DND-41 (cell line): Measurements from ENCODE around the gene MARS2.

ENCODE experiments used
- ATAC-seq: fragments of 200-7000 bp; cut with Tn5 transposase; 3 replicates; pipeline ENCODE4 v1.9.1; 2021; ENCODE audit warnings: low read depth; ENCODE audit not compliant: insufficient read depth
- DNase-seq: peaks from one replicate; pipeline ENCODE4 v3.0.0-alpha.2; 2020
- H2AFZ ChIP-seq: 2 replicates; pipeline ENCODE4 v1.6.0; 2012; ENCODE audit warnings: low read depth, low read length
- H3K27ac ChIP-seq: 2 replicates; pipeline ENCODE4 v1.5.1; 2012; ENCODE audit warnings: low read length, inconsistent platforms
- H3K27me3 ChIP-seq: fragments of 200-600 bp; sonication (generic); 2 replicates; pipeline ENCODE4 v1.6.0; 2012; ENCODE audit warnings: low read length, mild to moderate bottlenecking, inconsistent platforms; ENCODE audit not compliant: insufficient read depth, poor library complexity
- H3K36me3 ChIP-seq: 2 replicates; pipeline ENCODE4 v1.5.1; 2012; ENCODE audit warnings: low read length, inconsistent platforms; ENCODE audit not compliant: insufficient read depth
- H3K4me1 ChIP-seq: 2 replicates; pipeline ENCODE4 v1.5.1; 2012; ENCODE audit warnings: mild to moderate bottlenecking, low read length; ENCODE audit not compliant: insufficient read depth
- H3K4me2 ChIP-seq: 2 replicates; pipeline ENCODE4 v1.6.0; 2012; ENCODE audit warnings: mild to moderate bottlenecking, moderate library complexity, low read length, inconsistent platforms; ENCODE audit not compliant: insufficient read depth
- H3K4me3 ChIP-seq, 2 experiments: fragments of 200-600 bp in 1 of 2; shearing (Covaris generic) in 1 of 2; 2 replicates each; pipeline ENCODE4 v1.5.1; 2012 to 2016; ENCODE audit warnings: inconsistent platforms in 2 of 2, low read length in 2 of 2, mild to moderate bottlenecking in 2 of 2, low read depth in 1 of 2, moderate library complexity in 1 of 2
- H3K79me2 ChIP-seq: 2 replicates; pipeline ENCODE4 v1.6.0; 2012; ENCODE audit warnings: low read length, inconsistent platforms; ENCODE audit not compliant: insufficient read depth
- H3K9ac ChIP-seq: 2 replicates; pipeline ENCODE4 v1.6.0; 2012; ENCODE audit warnings: low read depth, mild to moderate bottlenecking, inconsistent platforms, low read length, moderate library complexity
- H3K9me3 ChIP-seq: 2 replicates; pipeline ENCODE4 v1.5.1; 2012; ENCODE audit warnings: low read length, moderate library complexity, mild to moderate bottlenecking, inconsistent platforms; ENCODE audit not compliant: insufficient read depth, severe bottlenecking
- H4K20me1 ChIP-seq: 2 replicates; pipeline ENCODE4 v1.6.0; 2012; ENCODE audit warnings: low read length; ENCODE audit not compliant: insufficient read depth
- CTCF ChIP-seq: IDR thresholded peaks from 2 replicates; pipeline ENCODE4 v1.5.1; 2012; ENCODE audit warnings: borderline replicate concordance, low read length, moderate library complexity, mild to moderate bottlenecking; ENCODE audit not compliant: poor library complexity, severe bottlenecking; ENCODE audit errors: extremely low read depth
- EZH2 ChIP-seq: IDR thresholded peaks from 3 replicates; pipeline ENCODE4 v1.6.1; 2012; ENCODE audit warnings: borderline replicate concordance, low read depth, mild to moderate bottlenecking, moderate library complexity, low read length, inconsistent platforms; ENCODE audit not compliant: severe bottlenecking

Gene MARS2

GRCh38 chr2:197705121-197705911 lies at the start of gene MARS2:
MARS2 (plus strand) TSS chr2:197705369; CDS start chr2:197705406, 37 bp downstream.
- Histone ChIP-seq H2AFZ (peak within 1 kb of the TSS; percentile 97), H3K4me3 (peak within 1 kb of the TSS; percentile 86 to 95), H4K20me1 (peaks cover 39% of the 10 kb centered on the region), H3K4me1 (peaks cover 53% of the 10 kb centered on the region), H3K79me2 (peaks cover 50% of the 10 kb centered on the region), H3K27me3 (no peaks in the 10 kb centered on the region), H3K4me2 (peak within 1 kb of the TSS; percentile 96), H3K36me3 (peaks cover 21% of the 10 kb centered on the region), H3K27ac (peak within 1 kb of the TSS; percentile 75), H3K9ac (peak within 1 kb of the TSS; percentile 54), H3K9me3 (no peaks in the 10 kb centered on the region)
- TF ChIP-seq EZH2 (no peak), CTCF (no peak)
- DNase-seq (peak; percentile 91), ATAC-seq (peak; percentile 78)

GRCh38 chr2:197657562-197657961 lies 47.6 kb upstream of the MARS2 start:
- DNase-seq (no peak), ATAC-seq (no peak)
- Histone ChIP-seq H3K4me2 (no peak overlapping the region), H3K27ac (no peak overlapping the region), H2AFZ (no peak overlapping the region), H4K20me1 (no peaks in the 10 kb centered on the region), H3K9ac (no peak overlapping the region), H3K9me3 (no peaks in the 10 kb centered on the region), H3K79me2 (no peaks in the 10 kb centered on the region), H3K27me3 (peaks cover 4% of the 10 kb centered on the region), H3K36me3 (no peaks in the 10 kb centered on the region), H3K4me3 (no peak overlapping the region), H3K4me1 (peaks cover 11% of the 10 kb centered on the region; the same call in 1 of the 2 replicates)
- TF ChIP-seq EZH2, result no peak
- no peak for TF ChIP-seq CTCF

- DNase-seq, result no peak
- Histone ChIP-seq H3K4me3 (no peak overlapping the region), H3K79me2 (no peaks in the 10 kb centered on the region)
Observed at GRCh38 chr2:197661626-197662025, 43.5 kb upstream of the MARS2 start.

More at GRCh38 chr2:197661626-197662025, 43.5 kb upstream of the MARS2 start:
- Histone ChIP-seq H2AFZ (no peak overlapping the region), H3K27me3 (no peaks in the 10 kb centered on the region), H3K9me3 (peaks cover 4% of the 10 kb centered on the region), H3K9ac (no peak overlapping the region), H3K36me3 (no peaks in the 10 kb centered on the region), H3K27ac (no peak overlapping the region), H3K4me2 (no peak overlapping the region), H4K20me1 (no peaks in the 10 kb centered on the region), H3K4me1 (peaks cover 11% of the 10 kb centered on the region; the same call in 1 of the 2 replicates)
- peak; percentile 93 for ATAC-seq
- TF ChIP-seq EZH2 (no peak), CTCF (no peak)
